GM12865 (cell line): ENCODE data around the gene PDE8B.

Experiments
- DNase-seq: peaks from one replicate; pipeline ENCODE4 v3.0.0; 2010; ENCODE audit warnings: low read depth
- H3K4me3 ChIP-seq: 2 replicates; pipeline ENCODE4 v1.5.1; 2011; ENCODE audit warnings: mild to moderate bottlenecking, low read depth, low read length, control low read depth
- TF ChIP-seq, protein P1 (sequence below): IDR thresholded peaks from 2 replicates; pipeline ENCODE4 v1.5.1; 2011; ENCODE audit warnings: low read length, control low read depth, low read depth, inconsistent platforms; ENCODE audit not compliant: insufficient read depth; ENCODE audit errors: missing control alignments

PDE8B gene

GRCh38 chr5:77428526-77428925 lies 218.0 kb downstream of the PDE8B start:
- no peak for DNase-seq
- TF ChIP-seq, protein P1, sequence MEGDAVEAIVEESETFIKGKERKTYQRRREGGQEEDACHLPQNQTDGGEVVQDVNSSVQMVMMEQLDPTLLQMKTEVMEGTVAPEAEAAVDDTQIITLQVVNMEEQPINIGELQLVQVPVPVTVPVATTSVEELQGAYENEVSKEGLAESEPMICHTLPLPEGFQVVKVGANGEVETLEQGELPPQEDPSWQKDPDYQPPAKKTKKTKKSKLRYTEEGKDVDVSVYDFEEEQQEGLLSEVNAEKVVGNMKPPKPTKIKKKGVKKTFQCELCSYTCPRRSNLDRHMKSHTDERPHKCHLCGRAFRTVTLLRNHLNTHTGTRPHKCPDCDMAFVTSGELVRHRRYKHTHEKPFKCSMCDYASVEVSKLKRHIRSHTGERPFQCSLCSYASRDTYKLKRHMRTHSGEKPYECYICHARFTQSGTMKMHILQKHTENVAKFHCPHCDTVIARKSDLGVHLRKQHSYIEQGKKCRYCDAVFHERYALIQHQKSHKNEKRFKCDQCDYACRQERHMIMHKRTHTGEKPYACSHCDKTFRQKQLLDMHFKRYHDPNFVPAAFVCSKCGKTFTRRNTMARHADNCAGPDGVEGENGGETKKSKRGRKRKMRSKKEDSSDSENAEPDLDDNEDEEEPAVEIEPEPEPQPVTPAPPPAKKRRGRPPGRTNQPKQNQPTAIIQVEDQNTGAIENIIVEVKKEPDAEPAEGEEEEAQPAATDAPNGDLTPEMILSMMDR: no peak
- no peak overlapping the region for H3K4me3 ChIP-seq

DNA sequence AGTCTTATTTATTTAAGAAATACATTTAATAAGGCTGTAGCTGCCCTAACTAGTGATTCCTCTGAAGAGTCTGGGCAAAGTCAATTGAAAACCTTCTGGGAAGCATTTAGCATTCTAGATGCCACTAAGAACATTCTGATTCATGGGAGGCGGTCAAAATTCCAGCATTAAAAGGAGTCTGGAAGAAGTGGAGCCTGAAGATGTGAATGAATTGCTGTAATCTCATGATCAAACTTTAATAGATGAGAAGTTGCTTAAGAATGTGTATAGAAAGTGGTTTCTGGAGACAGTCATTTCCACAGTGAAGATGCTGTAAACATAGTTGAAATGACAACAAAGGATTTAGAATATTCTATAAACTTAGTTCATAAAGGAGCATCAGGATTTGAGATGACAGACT lies 220.2 kb downstream of the PDE8B start:
- H3K4me3 ChIP-seq: no peak overlapping the region
- TF ChIP-seq, protein P1: no peak
- DNase-seq: no peak

GRCh38 chr5:77431286-77431685 lies 220.8 kb downstream of the PDE8B start:
- DNase-seq: no peak
- TF ChIP-seq, protein P1: no peak
- no peak overlapping the region for H3K4me3 ChIP-seq

- TF ChIP-seq, protein P1: no peak
- DNase-seq: no peak
Measured at GRCh38 chr5:77431719-77432118, 221.2 kb downstream of the PDE8B start.

DNA sequence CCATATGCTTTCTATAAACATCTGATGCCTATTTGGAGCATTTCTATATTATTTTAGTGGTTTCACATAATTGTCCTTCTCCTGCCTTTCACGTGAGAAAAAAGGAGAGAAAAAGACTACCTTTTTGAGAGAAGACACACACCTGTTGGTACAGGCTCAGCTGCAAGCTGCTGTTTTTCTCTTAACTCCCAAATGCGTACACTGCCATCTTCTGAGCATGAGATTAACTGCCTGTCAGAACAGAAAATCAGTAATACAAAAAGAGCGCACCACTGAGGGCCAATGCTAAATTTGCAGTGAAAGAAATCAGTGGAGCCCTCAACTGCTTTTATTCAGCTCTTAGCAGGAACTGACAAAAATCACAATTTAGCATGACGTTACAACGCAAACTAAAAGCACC lies 226.7 kb downstream of the PDE8B start:
- peak; percentile 21 for DNase-seq
- TF ChIP-seq, protein P1: peak; percentile 8
- H3K4me3 ChIP-seq: no peak overlapping the region

More at GRCh38 chr5:77431719-77432118, 221.2 kb downstream of the PDE8B start:
- H3K4me3 ChIP-seq: no peak overlapping the region

- TF ChIP-seq, protein P1: no peak
- no peak overlapping the region for H3K4me3 ChIP-seq
- DNase-seq: no peak
Measured at GRCh38 chr5:77438071-77438470, 227.6 kb downstream of the PDE8B start.

GRCh38 chr5:77443670-77444069 lies 233.2 kb downstream of the PDE8B start:
- no peak overlapping the region for H3K4me3 ChIP-seq
- DNase-seq: no peak
- TF ChIP-seq, protein P1: no peak
